ENCODE results near the gene ARHGAP42.

ARHGAP42 gene

GRCh38 chr11:100841711-100842407 is 154.8 kb downstream of the ARHGAP42 start:
- DNase-seq, result no peak

GRCh38 chr11:100847696-100848216 is 160.7 kb downstream of the ARHGAP42 start:
- no peak for DNase-seq

- DNase-seq, result no peak
Measured at GRCh38 chr11:100849009-100849900, 162.2 kb downstream of the ARHGAP42 start.

- DNase-seq, result no peak
Measured at GRCh38 chr11:100849901-100850235, 162.8 kb downstream of the ARHGAP42 start.

GRCh38 chr11:100851147-100851546 is 164.1 kb downstream of the ARHGAP42 start:
- no peak for DNase-seq

- DNase-seq, result no peak
Measured at GRCh38 chr11:100851584-100852152, 164.6 kb downstream of the ARHGAP42 start.

- no peak for DNase-seq
Measured at GRCh38 chr11:100855466-100856067, 168.5 kb downstream of the ARHGAP42 start.

GRCh38 chr11:100857236-100858005 is 170.3 kb downstream of the ARHGAP42 start:
- no peak for DNase-seq

- DNase-seq, result no peak
Measured at GRCh38 chr11:100860318-100861155, 173.4 kb downstream of the ARHGAP42 start.

- no peak for DNase-seq
Measured at GRCh38 chr11:100861212-100861611, 174.1 kb downstream of the ARHGAP42 start.

GRCh38 chr11:100863080-100863581 is 176.0 kb downstream of the ARHGAP42 start:
- DNase-seq, result no peak

GRCh38 chr11:100865443-100866065 is 178.5 kb downstream of the ARHGAP42 start:
- no peak for DNase-seq

GRCh38 chr11:100866453-100866852 is 179.4 kb downstream of the ARHGAP42 start:
- no peak for DNase-seq

- DNase-seq, result no peak
Measured at GRCh38 chr11:100867606-100868005, 180.5 kb downstream of the ARHGAP42 start.

GRCh38 chr11:100869328-100869727 is 182.2 kb downstream of the ARHGAP42 start:
- no peak for DNase-seq

GRCh38 chr11:100870138-100870537 is 183.1 kb downstream of the ARHGAP42 start:
- DNase-seq, result no peak

GRCh38 chr11:100872951-100873740 is 186.1 kb downstream of the ARHGAP42 start:
- no peak for DNase-seq

GRCh38 chr11:100874203-100874602 is 187.1 kb downstream of the ARHGAP42 start:
- DNase-seq, result no peak

GRCh38 chr11:100875521-100875869 is 188.4 kb downstream of the ARHGAP42 start:
- DNase-seq, result no peak

Data from CD4-positive, alpha-beta T cell treated with Interleukin-12 subunit alpha and Interleukin-12 subunit beta, for 1 hour (primary cell).